GM12873 (cell line): ENCODE data around the gene NOBOX.

Experiments
- CTCF ChIP-seq: IDR thresholded peaks from 2 replicates; pipeline ENCODE4 v1.5.1; 2012; ENCODE audit warnings: low read depth, mild to moderate bottlenecking, moderate library complexity, low read length, control low read depth; ENCODE audit not compliant: insufficient read depth; ENCODE audit errors: missing control alignments

NOBOX gene

DNA sequence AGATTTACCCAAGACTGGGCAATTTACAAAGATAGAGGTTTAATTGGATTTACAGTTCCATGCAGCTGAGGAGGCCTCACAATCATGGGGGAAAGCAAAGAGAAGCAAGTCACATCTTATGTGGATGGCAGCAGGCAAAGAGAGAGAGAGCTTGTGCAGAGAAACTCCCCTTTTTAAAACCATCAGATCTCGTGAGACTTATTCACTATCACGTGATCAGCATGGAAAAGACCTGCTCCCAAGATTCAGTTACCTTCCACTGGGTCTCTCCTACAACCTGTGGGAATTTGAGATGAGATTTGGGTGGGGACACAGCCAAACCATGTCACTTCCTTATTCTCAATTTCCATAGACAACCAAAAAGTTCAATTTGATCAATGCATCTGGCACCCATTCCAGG, 24.9 kb upstream of the NOBOX start:
- TF ChIP-seq CTCF = no peak

DNA sequence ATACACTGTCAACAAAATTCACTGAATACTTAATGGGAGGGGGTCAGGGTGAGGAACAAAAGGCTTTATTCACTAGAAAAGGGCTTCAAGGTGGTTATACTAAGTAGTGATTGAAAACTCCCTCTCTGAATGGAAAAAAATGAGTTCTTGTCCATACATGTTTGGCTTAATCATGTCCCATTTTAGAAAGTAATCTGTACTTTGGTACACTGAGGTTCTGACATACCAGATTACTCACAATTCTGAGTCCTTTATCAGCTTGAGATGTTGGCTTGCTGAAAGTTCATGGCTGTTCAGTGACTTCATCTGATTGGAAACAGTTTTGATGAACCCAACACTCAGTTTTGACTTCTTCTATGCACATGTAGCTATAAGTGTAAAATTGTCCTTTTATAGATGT, 12.8 kb upstream of the NOBOX start:
- no peak for TF ChIP-seq CTCF

GRCh38 chr7:144415858-144416257, 12.4 kb upstream of the NOBOX start:
- TF ChIP-seq CTCF = no peak

DNA sequence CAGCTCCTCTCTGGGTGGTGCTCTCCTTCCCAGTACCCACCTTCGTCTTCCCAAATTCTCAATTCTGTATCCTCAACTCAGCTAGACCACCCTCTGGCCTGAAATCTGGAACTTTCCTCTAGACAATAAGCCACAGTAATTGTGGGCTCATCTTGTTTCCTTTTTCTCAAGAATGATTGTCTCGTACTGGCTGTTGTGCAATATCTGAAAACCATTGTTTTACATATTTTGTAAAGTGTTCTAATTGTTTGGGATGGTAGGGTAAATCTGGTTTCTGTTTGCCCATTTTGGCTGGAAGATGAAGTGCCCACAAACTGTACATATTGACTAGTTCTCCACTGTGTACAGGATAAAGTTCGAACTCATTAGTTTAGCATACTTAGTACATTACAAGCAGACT, 11.3 kb upstream of the NOBOX start:
- TF ChIP-seq CTCF = no peak

GRCh38 chr7:144410441-144410840, 6.9 kb upstream of the NOBOX start:
- no peak for TF ChIP-seq CTCF

- TF ChIP-seq CTCF = no peak
Observed at GRCh38 chr7:144408121-144408520, 4.6 kb upstream of the NOBOX start.

GRCh38 chr7:144407266-144407931, 3.9 kb upstream of the NOBOX start:
- TF ChIP-seq CTCF = no peak
